GM12874 (cell line): ENCODE results near the gene ARHGAP26.

Source experiments
- CTCF ChIP-seq: IDR thresholded peaks from 2 replicates; pipeline ENCODE4 v1.5.1; 2011; ENCODE audit warnings: low read depth, mild to moderate bottlenecking, control low read depth, low read length, moderate library complexity; ENCODE audit not compliant: insufficient read depth

ARHGAP26 gene

DNA sequence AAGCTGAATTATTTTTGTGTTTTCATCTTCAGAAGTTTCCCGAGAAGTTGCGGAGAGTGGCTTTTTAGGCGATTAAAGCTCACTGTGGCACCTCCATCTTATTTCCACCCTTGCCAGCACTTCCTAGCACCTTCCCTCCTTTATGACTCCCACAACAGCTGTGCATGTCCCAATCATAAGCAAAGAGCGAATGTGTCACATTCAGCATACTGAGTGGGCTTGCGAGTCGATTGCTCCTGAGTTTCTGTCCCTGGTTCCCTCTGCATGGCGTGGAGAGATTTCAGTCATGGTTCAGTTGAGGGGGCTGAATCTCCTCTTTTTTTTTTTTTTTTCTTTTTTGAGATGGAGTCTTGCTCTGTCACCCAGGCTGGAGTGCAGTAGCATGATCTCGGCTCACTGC is 144.9 kb downstream of the ARHGAP26 start:
- no peak for TF ChIP-seq CTCF

GRCh38 chr5:142915813-142916424 is 145.7 kb downstream of the ARHGAP26 start:
- peak; percentile 66 for TF ChIP-seq CTCF

DNA sequence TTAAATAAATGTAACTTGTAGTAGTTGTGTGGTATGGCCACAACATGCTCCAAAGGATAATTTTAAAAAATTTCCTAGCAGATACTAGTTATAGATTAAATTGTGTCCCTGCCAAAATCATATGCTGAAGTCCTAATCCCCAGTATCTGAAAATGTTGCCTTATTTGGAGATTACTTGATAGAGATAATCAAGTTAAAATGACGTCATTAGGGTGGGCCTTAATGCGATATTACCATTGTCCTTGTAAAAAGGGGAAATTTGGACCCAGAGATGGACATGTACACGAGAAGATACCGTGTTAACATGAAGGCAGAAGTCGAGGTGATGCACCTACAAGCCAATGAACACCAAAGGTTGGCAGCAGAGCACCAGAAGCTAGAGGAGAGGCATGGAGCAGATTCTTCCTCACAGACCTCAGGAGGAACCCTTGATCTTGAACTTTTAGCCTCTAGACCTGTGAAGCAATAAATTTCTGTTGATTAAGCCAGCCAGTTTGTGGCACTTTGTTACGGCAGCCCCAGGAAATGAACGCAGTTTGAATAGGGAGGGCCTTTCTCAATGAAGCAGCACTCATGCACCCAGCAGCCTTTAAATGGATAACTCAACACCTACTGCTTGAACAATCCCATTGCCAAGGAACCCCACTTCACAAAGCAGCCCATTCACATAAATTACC is 148.9 kb downstream of the ARHGAP26 start:
- TF ChIP-seq CTCF = no peak

GRCh38 chr5:142920849-142921612 is 150.9 kb downstream of the ARHGAP26 start:
- no peak for TF ChIP-seq CTCF

- peak; percentile 20; the same call in 1 of the 2 replicates for TF ChIP-seq CTCF
Observed at GRCh38 chr5:142922223-142922952, 152.2 kb downstream of the ARHGAP26 start.

- TF ChIP-seq CTCF = peak; percentile 29; the same call in 1 of the 2 replicates
Observed at GRCh38 chr5:142924135-142924883, 154.1 kb downstream of the ARHGAP26 start.
